Right kidney (tissue), 1 donor: ENCODE results near the gene PIEZO1.
A peak's percentile ranks its signal among the peaks of the same experiment; 100 is the strongest.
"Not testable (repeated sequence)": the region's sequence is repeated elsewhere in the genome, so short reads cannot be mapped to it uniquely, and the experiment has no call there.

ENCODE experiments used
- DNase-seq: peaks from one replicate; pipeline ENCODE4 v3.0.0-alpha.2; 2016

PIEZO1 gene

GRCh38 chr16:88782454-88783390, 2.3 kb downstream of the PIEZO1 start:
- no peak for DNase-seq

- DNase-seq: no peak
Observed at GRCh38 chr16:88781140-88782077, 3.6 kb downstream of the PIEZO1 start.

DNA sequence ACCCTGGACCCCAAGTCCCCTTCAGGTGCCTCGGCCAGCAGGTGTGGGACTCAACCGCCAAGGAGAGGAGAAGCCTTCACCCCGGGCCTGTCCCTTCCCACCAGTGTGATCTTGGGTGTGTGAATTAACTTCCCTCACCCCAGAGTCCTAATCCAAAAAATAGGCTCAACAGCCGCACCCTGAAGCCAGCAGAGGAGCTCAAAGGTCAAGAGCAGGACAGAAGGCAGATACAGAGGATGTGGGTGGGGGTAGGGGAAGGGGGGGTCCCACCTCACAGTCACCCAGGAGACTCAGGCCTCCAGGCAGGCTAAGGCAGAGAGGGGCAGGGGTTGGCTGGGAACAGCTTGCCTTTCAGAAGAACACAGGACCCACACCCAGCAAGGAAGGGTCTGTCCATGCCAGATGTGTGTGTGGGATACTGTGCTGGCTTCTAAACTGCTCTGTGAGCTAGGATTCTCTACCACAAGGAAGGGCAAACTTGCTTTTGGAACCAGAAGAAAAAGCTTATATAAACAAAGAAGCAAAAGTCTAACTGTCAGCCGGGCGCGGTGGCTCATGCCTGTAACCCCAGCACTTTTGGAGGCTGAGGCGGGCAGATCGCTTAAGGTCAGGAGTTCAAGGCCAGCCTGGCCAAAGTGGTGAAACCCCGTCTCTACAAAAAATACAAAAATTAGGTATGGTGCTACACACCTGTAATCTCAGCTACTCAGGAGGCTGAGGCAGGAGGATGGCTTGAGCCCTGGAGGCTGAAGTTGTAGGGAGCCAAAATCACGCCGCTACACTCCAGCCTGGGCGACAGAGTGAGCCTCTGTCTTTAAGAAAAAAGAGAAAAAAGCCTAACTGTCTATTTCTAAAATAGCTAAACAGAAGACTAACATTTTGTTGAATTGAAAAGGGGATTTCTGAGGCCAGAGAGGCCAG, 4.6 kb downstream of the PIEZO1 start:
- DNase-seq: no peak

DNA sequence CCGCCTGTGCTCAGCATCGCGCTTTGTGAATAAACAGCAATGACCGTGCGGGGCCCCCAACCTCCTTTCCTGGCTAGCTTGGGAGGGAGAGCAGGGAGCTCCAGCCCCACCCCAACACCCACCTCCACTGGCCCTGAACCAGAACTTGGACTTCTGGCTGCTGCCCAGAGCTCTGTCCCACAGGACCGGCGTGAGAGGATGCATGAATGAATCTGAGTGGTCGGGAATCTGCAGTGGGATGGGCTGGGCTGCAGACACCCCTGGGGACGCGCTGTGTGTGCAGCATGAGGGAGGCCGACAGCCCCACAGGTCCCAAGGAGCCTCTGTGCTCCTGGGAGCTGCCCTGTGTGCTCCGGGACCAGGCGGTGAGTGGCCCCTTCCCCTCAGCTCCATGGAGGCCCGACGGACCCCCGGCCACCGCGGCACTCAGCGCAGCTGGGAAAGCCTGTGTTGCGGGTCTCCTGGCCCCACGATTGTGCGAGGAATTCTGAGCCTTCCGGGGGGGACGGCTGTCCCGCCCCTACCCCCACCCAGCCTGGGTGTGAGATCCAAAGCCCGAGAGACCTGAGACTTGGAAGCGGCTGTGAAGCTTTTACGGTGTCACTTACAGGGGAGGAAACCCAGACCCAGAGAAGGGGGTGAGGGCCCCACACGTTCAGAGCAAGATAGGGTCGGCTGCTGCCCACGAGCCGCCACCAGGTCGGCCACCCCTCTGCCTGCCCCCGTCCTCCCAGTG, 5.4 kb downstream of the PIEZO1 start:
- DNase-seq: no peak

- no peak for DNase-seq
Observed at GRCh38 chr16:88778541-88779065, 6.4 kb downstream of the PIEZO1 start.

DNA sequence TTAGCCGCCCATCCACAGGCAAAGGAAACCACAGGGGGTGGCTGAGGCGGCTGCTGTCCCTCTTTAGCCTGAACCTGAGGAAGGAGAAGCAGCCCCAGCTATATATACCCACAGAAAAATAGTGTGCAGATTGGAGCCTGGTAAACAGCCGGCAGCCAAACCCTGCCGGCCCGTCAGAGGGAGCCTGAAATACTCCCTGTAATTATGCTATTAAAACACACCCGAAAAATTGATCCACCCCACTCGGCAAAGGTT, 6.8 kb downstream of the PIEZO1 start:
- DNase-seq: no peak

GRCh38 chr16:88777471-88778270, 7.3 kb downstream of the PIEZO1 start:
- no peak for DNase-seq

GRCh38 chr16:88775825-88776224, 9.2 kb downstream of the PIEZO1 start:
- DNase-seq: no peak

GRCh38 chr16:88774544-88775393, 10.3 kb downstream of the PIEZO1 start:
- no peak for DNase-seq

GRCh38 chr16:88773812-88774291, 11.2 kb downstream of the PIEZO1 start:
- no peak for DNase-seq

DNA sequence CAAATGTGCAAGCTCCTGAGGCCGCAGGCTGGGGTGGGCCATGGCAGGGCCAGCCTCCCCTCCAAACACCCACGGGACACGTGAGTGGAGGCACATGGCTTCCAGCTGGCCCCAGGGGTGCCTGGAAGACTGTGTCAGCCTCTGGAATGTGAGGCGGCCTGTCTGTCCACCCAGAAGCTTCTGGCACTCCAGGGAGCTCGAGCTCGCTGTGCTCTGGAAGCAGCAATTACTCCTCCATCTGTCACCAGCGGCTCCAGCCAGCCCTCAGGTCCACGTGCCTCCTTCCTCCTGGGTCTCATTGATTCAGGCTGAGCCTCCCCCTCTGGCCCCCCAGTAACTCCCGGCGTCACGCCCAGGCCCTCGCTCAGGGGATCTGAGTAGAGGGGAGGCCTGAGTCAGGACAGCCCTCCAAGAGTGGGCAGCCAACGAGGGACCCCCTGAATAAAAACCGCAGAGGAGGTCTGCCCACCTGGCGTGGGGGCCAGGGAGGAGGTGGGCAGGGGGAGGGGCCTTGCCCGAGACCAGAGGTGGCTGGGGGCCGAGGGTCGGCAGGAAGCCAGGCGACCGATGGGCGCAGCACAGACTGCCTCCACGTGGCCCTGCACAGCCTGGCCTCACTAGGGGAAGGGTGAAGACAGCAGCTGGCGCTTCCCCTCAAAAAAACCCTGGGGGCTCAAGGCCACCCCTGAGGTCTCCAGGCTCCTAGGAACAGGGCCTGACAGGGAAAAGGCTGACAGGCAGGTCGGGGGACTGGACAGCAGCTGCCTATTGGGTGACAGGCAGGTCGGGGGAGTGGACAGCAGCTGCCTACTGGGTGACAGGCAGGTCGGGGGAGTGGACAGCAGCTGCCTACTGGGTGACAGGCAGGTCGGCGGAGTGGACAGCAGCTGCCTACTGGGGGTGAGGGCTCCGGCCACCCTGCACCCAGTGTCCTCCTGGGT, 11.9 kb downstream of the PIEZO1 start:
- DNase-seq: peak; percentile 47

DNA sequence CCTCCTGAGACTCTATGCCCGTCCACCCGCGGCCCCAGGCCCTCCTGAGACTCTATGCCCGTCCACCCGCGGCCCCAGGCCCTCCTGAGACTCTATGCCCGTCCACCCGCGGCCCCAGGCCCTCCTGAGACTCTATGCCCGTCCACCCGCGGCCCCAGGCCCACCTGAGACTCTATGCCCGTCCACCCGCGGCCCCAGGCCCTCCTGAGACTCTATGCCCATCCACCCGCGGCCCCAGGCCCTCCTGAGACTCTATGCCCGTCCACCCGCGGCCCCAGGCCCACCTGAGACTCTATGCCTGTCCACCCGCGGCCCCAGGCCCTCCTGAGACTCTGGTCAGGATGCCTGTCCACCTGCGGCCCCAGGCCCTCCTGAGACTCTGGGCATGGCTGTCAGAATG, 13.2 kb downstream of the PIEZO1 start:
- DNase-seq: not testable (repeated sequence)

DNA sequence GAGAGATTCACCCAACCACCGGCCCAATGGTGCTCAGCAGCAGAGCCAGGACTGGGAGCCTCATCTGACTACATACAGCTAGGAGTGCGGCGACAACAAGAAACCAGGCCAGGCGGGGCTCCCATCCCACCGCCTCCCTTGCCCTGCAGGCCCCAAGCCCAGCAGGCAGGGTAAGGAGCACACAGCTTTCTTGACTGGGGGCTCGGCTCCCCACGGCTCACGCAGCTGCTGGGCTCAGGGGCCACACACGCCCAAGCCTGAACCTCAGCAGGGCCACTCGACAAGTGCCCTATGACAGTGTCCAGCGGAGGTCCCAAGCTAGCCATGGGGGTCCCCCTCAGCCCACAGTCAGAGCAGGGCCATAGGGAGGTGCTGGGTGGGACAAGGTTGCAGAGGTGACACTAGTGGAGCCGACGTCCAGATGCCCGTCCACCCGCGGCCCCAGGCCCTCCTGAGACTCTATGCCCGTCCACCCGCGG, 13.7 kb downstream of the PIEZO1 start:
- DNase-seq: no peak

DNA sequence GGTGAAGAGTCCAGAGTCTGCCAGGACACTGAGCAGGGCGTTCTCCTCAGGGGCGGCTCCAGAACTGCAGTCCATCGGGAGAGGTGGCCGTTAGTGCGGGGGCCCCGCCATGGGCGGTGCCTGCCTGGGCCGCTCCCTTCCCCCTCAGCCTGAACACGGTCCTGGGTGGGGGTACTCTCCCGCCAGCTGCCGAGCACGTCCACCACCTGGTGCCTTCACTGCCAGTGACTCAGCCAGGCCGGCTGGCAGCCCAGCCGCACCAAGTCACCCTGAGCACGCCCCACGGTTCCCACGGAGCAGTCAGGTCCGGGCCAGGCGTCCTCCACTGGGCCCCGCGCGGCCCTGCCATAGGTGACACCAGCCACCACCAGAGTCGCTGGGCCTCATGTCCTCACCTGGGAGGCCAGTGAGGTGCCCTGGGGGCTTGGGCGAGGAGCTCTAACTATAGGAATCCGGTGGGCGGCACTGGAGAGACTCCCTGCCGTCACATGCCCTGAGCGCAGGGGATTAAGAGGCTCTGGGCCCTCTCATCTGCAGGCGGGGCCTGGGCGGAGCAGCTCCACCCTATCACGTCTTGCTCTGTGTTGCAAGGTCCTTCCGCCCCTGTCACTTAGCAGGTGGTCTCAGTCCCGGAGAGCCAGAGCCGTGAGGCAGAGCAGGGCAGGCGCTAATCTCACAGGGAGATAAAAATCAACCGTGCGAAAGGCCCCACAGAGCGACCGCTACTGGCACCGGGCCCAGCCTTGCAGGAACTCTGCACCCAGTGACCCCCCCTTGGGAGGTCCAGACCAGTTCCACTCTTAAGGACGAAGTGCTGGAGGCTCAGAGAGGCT, 14.3 kb downstream of the PIEZO1 start:
- peak; percentile 70 for DNase-seq

DNA sequence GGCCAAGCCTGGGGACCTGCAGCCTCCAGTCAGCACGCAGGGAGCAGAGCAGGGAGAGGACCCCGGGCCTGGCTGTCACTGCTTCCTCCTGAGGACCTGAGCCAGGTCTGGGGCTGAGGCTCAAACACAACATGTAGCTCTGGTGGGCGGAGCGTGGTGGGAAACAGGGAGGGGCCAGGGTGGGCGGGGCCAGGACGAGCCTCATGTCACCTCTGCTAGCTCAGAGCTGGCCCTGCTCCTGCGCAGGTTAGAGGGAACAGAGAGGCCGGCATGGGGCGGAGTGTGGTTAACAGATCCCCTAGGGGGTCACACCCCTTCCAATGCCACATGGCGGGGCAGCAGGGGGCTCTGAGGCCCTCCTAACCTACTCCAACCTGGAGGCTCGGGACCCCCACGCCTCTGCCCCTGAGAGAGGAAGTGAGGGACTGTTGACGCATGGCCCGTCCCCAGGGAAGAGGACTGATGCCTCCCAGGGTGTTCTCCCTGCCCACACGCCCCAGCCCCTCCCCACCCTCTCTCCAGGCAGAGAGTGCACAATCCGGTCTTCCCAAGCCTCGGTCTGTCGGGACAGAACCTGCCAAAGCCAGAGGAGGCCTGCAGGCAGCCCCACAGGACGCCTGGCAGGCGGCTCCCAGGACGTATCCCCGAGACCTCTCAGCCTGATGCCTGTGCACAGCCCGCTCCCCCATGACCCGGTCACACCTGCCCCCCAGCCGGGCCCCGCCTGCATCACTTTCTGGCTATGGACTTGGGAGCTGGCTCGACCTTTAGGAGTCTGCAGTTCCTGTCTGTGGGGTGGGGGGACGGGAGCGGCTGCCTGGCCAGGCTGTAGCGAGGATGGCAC, 15.2 kb downstream of the PIEZO1 start:
- no peak for DNase-seq
